Coronary artery (tissue), 2 donors: Measurements from ENCODE around the gene USP4.

ENCODE experiments used
- DNase-seq: peaks from one replicate; pipeline ENCODE4 v3.0.0-alpha.2; 2017; ENCODE audit warnings: low spot score
- H3K27ac ChIP-seq, 2 donors: fragments of 200-600 bp; sonication (generic); one replicate each; pipeline ENCODE4 v1.5.1; 2016 to 2019
- H3K4me3 ChIP-seq: fragments of 200-600 bp; sonication (generic); 2 replicates; pipeline ENCODE4 v1.5.1; 2016; ENCODE audit warnings: mild to moderate bottlenecking, moderate library complexity
- CTCF ChIP-seq: fragments of 200-600 bp; sonication (generic); IDR thresholded peaks from one replicate; pipeline ENCODE4 v1.5.1; 2019; ENCODE audit warnings: antibody characterized with exemption

USP4 gene

GRCh38 chr3:49383387-49383786 lies 43.5 kb upstream of the USP4 start:
- no peak for TF ChIP-seq CTCF
- H3K4me3 ChIP-seq = no peak overlapping the region
- no peak for DNase-seq
- no peak overlapping the region for H3K27ac ChIP-seq

GRCh38 chr3:49378249-49378895 lies 38.5 kb upstream of the USP4 start:
- peak overlapping the region in 1 of 2 donors; percentile 66 for H3K27ac ChIP-seq

GRCh38 chr3:49377483-49377882 lies 37.6 kb upstream of the USP4 start:
- DNase-seq = no peak
- Histone ChIP-seq H3K27ac (peak overlapping the region in 1 of 2 donors; percentile 69), H3K4me3 (no peak overlapping the region)
- no peak for TF ChIP-seq CTCF

More at GRCh38 chr3:49378249-49378895, 38.5 kb upstream of the USP4 start:
- peak overlapping the region; percentile 37 for H3K4me3 ChIP-seq
- no peak for TF ChIP-seq CTCF
- peak; percentile 77 for DNase-seq

GRCh38 chr3:49371946-49372345 lies 32.1 kb upstream of the USP4 start:
- H3K4me3 ChIP-seq = no peak overlapping the region
- TF ChIP-seq CTCF = no peak
- no peak for DNase-seq
- H3K27ac ChIP-seq = no peak overlapping the region

GRCh38 chr3:49370585-49371290 lies 30.9 kb upstream of the USP4 start:
- no peak for DNase-seq
- no peak overlapping the region for H3K4me3 ChIP-seq
- TF ChIP-seq CTCF = no peak
- H3K27ac ChIP-seq = no peak overlapping the region

- DNase-seq = no peak
- no peak for TF ChIP-seq CTCF
- H3K27ac ChIP-seq = no peak overlapping the region
- H3K4me3 ChIP-seq = no peak overlapping the region
Observed at GRCh38 chr3:49362561-49362960, 22.7 kb upstream of the USP4 start.

GRCh38 chr3:49359623-49360022 lies 19.8 kb upstream of the USP4 start:
- H3K4me3 ChIP-seq = no peak overlapping the region
- no peak for TF ChIP-seq CTCF
- H3K27ac ChIP-seq = peak overlapping the region in 1 of 2 donors; percentile 95
- DNase-seq = no peak
